IPS DF 6.9 (cell line): ENCODE measurements around the gene CSPG4.
A peak's percentile ranks its signal among the peaks of the same experiment; 100 is the strongest.
"Not testable (repeated sequence)": the region's sequence is repeated elsewhere in the genome, so short reads cannot be mapped to it uniquely, and the experiment has no call there.

ENCODE experiments used
- DNase-seq: peaks from one replicate; pipeline ENCODE4 v3.0.0-alpha.2; 2013; ENCODE audit warnings: low read depth, low spot score
- H3K27ac ChIP-seq: one replicate; pipeline ENCODE4 v1.5.1; 2013; ENCODE audit warnings: low read length, control low read depth
- H3K27me3 ChIP-seq: 2 replicates; pipeline ENCODE4 v1.6.1; 2013; ENCODE audit warnings: mild to moderate bottlenecking, low read length; ENCODE audit not compliant: control insufficient read depth, insufficient read depth
- H3K36me3 ChIP-seq: 2 replicates; pipeline ENCODE4 v1.6.1; 2013; ENCODE audit warnings: low read length; ENCODE audit not compliant: control insufficient read depth, insufficient read depth
- H3K4me1 ChIP-seq: 2 replicates; pipeline ENCODE4 v1.6.1; 2013; ENCODE audit warnings: low read length; ENCODE audit not compliant: control insufficient read depth, insufficient read depth
- H3K4me3 ChIP-seq: 2 replicates; pipeline ENCODE4 v1.5.1; 2013; ENCODE audit warnings: mild to moderate bottlenecking, low read length
- H3K9me3 ChIP-seq: 2 replicates; pipeline ENCODE4 v1.6.1; 2013; ENCODE audit warnings: low read length, inconsistent platforms; ENCODE audit not compliant: control insufficient read depth, insufficient read depth
- WGBS: extraction: QIAGEN DNeasy Blood & Tissue Kit; methylation state at CpG from one replicate; pipeline ENCODE4 v1.1.7; 2013; ENCODE audit warnings: mixed read lengths, missing lambda C conversion rate; ENCODE audit not compliant: insufficient read length, insufficient coverage; 5-methylcytosine and 5-hydroxymethylcytosine counted together

Gene CSPG4

GRCh38 chr15:75738014-75738646 lies 25.5 kb upstream of the CSPG4 start:
- no peaks in the 10 kb centered on the region for H3K36me3 ChIP-seq
- no peaks in the 10 kb centered on the region for H3K4me1 ChIP-seq
- peak overlapping the region; percentile 85 for H3K4me3 ChIP-seq
- no CpG with 5 or more reads among the region's 47 CpGs for WGBS
- DNase-seq: no peak
- H3K27ac ChIP-seq: no peak overlapping the region
- no peaks in the 10 kb centered on the region for H3K9me3 ChIP-seq
- H3K27me3 ChIP-seq: no peaks in the 10 kb centered on the region; the same call in 1 of the 2 replicates

GRCh38 chr15:75737116-75738013 lies 24.7 kb upstream of the CSPG4 start:
- not testable (repeated sequence) for H3K4me1 ChIP-seq, H3K9me3 ChIP-seq, DNase-seq, H3K36me3 ChIP-seq, H3K27me3 ChIP-seq, H3K27ac ChIP-seq
- WGBS: no CpG with 5 or more reads among the region's 14 CpGs
- peak overlapping the region; percentile 85; the same call in 1 of the 2 replicates for H3K4me3 ChIP-seq

GRCh38 chr15:75736256-75736655 lies 23.6 kb upstream of the CSPG4 start:
- no peak overlapping the region for H3K4me3 ChIP-seq
- WGBS: no CpG with 5 or more reads among the region's 8 CpGs
- no peak overlapping the region for H3K27ac ChIP-seq
- no peaks in the 10 kb centered on the region for H3K36me3 ChIP-seq
- H3K9me3 ChIP-seq: no peaks in the 10 kb centered on the region
- DNase-seq: no peak
- no peaks in the 10 kb centered on the region; the same call in 1 of the 2 replicates for H3K27me3 ChIP-seq
- H3K4me1 ChIP-seq: no peaks in the 10 kb centered on the region

GRCh38 chr15:75734861-75735760 lies 22.5 kb upstream of the CSPG4 start:
- H3K9me3 ChIP-seq, H3K4me1 ChIP-seq, H3K36me3 ChIP-seq, H3K27ac ChIP-seq, DNase-seq, H3K4me3 ChIP-seq, H3K27me3 ChIP-seq: not testable (repeated sequence)
- no CpG with 5 or more reads among the region's 27 CpGs for WGBS

GRCh38 chr15:75733761-75734651 lies 21.4 kb upstream of the CSPG4 start:
- Histone ChIP-seq H3K27me3 (no peaks in the 10 kb centered on the region), H3K36me3 (no peaks in the 10 kb centered on the region), H3K9me3 (no peaks in the 10 kb centered on the region), H3K4me1 (no peaks in the 10 kb centered on the region), H3K27ac (no peak overlapping the region), H3K4me3 (no peak overlapping the region)
- DNase-seq: no peak
- WGBS: no CpG with 5 or more reads among the region's 14 CpGs

- no peak for DNase-seq
- Histone ChIP-seq H3K36me3 (no peaks in the 10 kb centered on the region), H3K9me3 (no peaks in the 10 kb centered on the region), H3K4me1 (no peaks in the 10 kb centered on the region), H3K27ac (no peak overlapping the region), H3K4me3 (no peak overlapping the region), H3K27me3 (no peaks in the 10 kb centered on the region)
- no CpG with 5 or more reads among the region's 12 CpGs for WGBS
Measured at GRCh38 chr15:75732809-75733451, 20.3 kb upstream of the CSPG4 start.

GRCh38 chr15:75732177-75732808 lies 19.6 kb upstream of the CSPG4 start:
- WGBS: no CpG with 5 or more reads among the region's 16 CpGs
- H3K27ac ChIP-seq: no peak overlapping the region
- no peaks in the 10 kb centered on the region for H3K4me1 ChIP-seq
- DNase-seq: no peak
- H3K36me3 ChIP-seq: no peaks in the 10 kb centered on the region
- H3K9me3 ChIP-seq: no peaks in the 10 kb centered on the region
- H3K27me3 ChIP-seq: no peaks in the 10 kb centered on the region
- no peak overlapping the region for H3K4me3 ChIP-seq

GRCh38 chr15:75731248-75732151 lies 18.9 kb upstream of the CSPG4 start:
- Histone ChIP-seq H3K4me3 (no peak overlapping the region), H3K9me3 (no peaks in the 10 kb centered on the region), H3K27ac (no peak overlapping the region), H3K36me3 (no peaks in the 10 kb centered on the region), H3K27me3 (no peaks in the 10 kb centered on the region), H3K4me1 (no peaks in the 10 kb centered on the region)
- DNase-seq: no peak
- no CpG with 5 or more reads among the region's 28 CpGs for WGBS
